Suppressor macrophage (primary cell): ENCODE results near the gene ZNF764.
A peak's percentile ranks its signal among the peaks of the same experiment; 100 is the strongest.
"Not testable (repeated sequence)": the region's sequence is repeated elsewhere in the genome, so short reads cannot be mapped to it uniquely, and the experiment has no call there.

Source experiments
- DNase-seq, 4 experiments: peaks; one replicate each; pipeline ENCODE4 v3.0.0-alpha.2; 2020 to 2022

The ZNF764 gene

GRCh38 chr16:30543067-30543466 is 15.1 kb downstream of the ZNF764 start:
- DNase-seq = no peak

GRCh38 chr16:30541502-30542329 is 16.5 kb downstream of the ZNF764 start:
- peak in 3 of 4 experiments; percentile 36 to 54 (median 49) for DNase-seq

GRCh38 chr16:30540916-30541464 is 17.2 kb downstream of the ZNF764 start:
- not testable (repeated sequence) for DNase-seq

- DNase-seq = not testable (repeated sequence)
Measured at GRCh38 chr16:30539986-30540526, 18.1 kb downstream of the ZNF764 start.

GRCh38 chr16:30539000-30539964 is 18.9 kb downstream of the ZNF764 start:
- DNase-seq = no peak

GRCh38 chr16:30536391-30537024 is 21.7 kb downstream of the ZNF764 start:
- peak; percentile 32 to 77 (median 66) for DNase-seq

GRCh38 chr16:30535777-30536190 is 22.4 kb downstream of the ZNF764 start:
- peak; percentile 68 to 88 (median 81) for DNase-seq

- DNase-seq = no peak
Measured at GRCh38 chr16:30535106-30535776, 22.9 kb downstream of the ZNF764 start.

- peak; percentile 86 to 95 (median 90) for DNase-seq
Measured at GRCh38 chr16:30534368-30535105, 23.6 kb downstream of the ZNF764 start, which contains the start of gene ZNF747. TSS of gene ZNF747 (minus strand) at chr16:30534858. CDS start at chr16:30534679, 179 bp downstream.

GRCh38 chr16:30533748-30534367 is 24.3 kb downstream of the ZNF764 start:
- peak in 1 of 4 experiments; percentile 23 for DNase-seq

GRCh38 chr16:30533146-30533522 is 25.0 kb downstream of the ZNF764 start:
- DNase-seq = no peak

- DNase-seq = no peak
Measured at GRCh38 chr16:30532285-30533145, 25.7 kb downstream of the ZNF764 start.

GRCh38 chr16:30530163-30531037 is 27.8 kb downstream of the ZNF764 start:
- DNase-seq = no peak

GRCh38 chr16:30528799-30529457 is 29.2 kb downstream of the ZNF764 start:
- DNase-seq = no peak

- peak; percentile 66 to 83 (median 80) for DNase-seq
Measured at GRCh38 chr16:30527635-30528178, 30.5 kb downstream of the ZNF764 start.

GRCh38 chr16:30526823-30527634 is 31.1 kb downstream of the ZNF764 start:
- DNase-seq = peak; percentile 98 to 100 (median 99)
